LHCN-M2 (cell line): Measurements from ENCODE around the gene SNCAIP. TPM values are rescaled to one million over a fixed set of nuclear protein-coding genes. Genes with fewer than 3 reads are reported as not detected.

Experiments used
- DNase-seq: peaks from one replicate; pipeline ENCODE4 v3.0.0-alpha.2; 2012; ENCODE audit warnings: low read depth
- total RNA-seq: library from RNA; depleted of rRNA; stranded (reverse); fragments of >200 nt; gene quantifications from 2 replicates; pipeline ENCODE4 v1.2.3, GENCODE V29; 2014

Gene SNCAIP
- total RNA-seq, 1 experiment from 2014 or later: not detected

- no peak for DNase-seq
These were observed 82.4 kb downstream of the SNCAIP start for GRCh38 chr5:122394284-122394930.

- DNase-seq: no peak
These were observed 86.0 kb downstream of the SNCAIP start for GRCh38 chr5:122398016-122398415.

GRCh38 chr5:122400341-122400740, 88.3 kb downstream of the SNCAIP start:
- DNase-seq: no peak

- DNase-seq: no peak
These were observed 88.9 kb downstream of the SNCAIP start for GRCh38 chr5:122400938-122401337.

GRCh38 chr5:122401976-122402725, 90.1 kb downstream of the SNCAIP start:
- DNase-seq: no peak

GRCh38 chr5:122402955-122403685, 91.1 kb downstream of the SNCAIP start:
- no peak for DNase-seq

- no peak for DNase-seq
These were observed 92.0 kb downstream of the SNCAIP start for GRCh38 chr5:122404018-122404417.

GRCh38 chr5:122404653-122405362, 92.8 kb downstream of the SNCAIP start:
- DNase-seq: no peak

GRCh38 chr5:122405751-122406150, 93.7 kb downstream of the SNCAIP start:
- DNase-seq: no peak

GRCh38 chr5:122406181-122406580, 94.1 kb downstream of the SNCAIP start:
- DNase-seq: no peak

GRCh38 chr5:122408592-122409224, 96.7 kb downstream of the SNCAIP start:
- no peak for DNase-seq

- no peak for DNase-seq
These were observed 100.9 kb downstream of the SNCAIP start for GRCh38 chr5:122412966-122413365.

- no peak for DNase-seq
These were observed 101.7 kb downstream of the SNCAIP start for GRCh38 chr5:122413722-122414121.

GRCh38 chr5:122415030-122415800, 103.2 kb downstream of the SNCAIP start:
- DNase-seq: peak; percentile 45

- DNase-seq: no peak
These were observed 103.7 kb downstream of the SNCAIP start for GRCh38 chr5:122415801-122416120.

- DNase-seq: no peak
These were observed 107.3 kb downstream of the SNCAIP start for GRCh38 chr5:122419142-122419894.

GRCh38 chr5:122420091-122420490, 108.1 kb downstream of the SNCAIP start:
- DNase-seq: no peak

- DNase-seq: no peak
These were observed 108.7 kb downstream of the SNCAIP start for GRCh38 chr5:122420537-122421236.

GRCh38 chr5:122421374-122422079, 109.5 kb downstream of the SNCAIP start:
- DNase-seq: no peak
